Muscle of leg (tissue), 11 donors: ENCODE measurements around the gene CYP4B1. TPM values are rescaled to one million over a fixed set of nuclear protein-coding genes. Genes with fewer than 3 reads are reported as not detected.

Source experiments
- DNase-seq: peaks from one replicate; pipeline ENCODE4 v3.0.0; 2013
- H3K27ac ChIP-seq: one replicate; pipeline ENCODE4 v1.5.1; 2013; ENCODE audit warnings: mild to moderate bottlenecking, low read length, control low read depth
- H3K27me3 ChIP-seq: one replicate; pipeline ENCODE4 v1.6.1; 2013; ENCODE audit warnings: low read length; ENCODE audit not compliant: control insufficient read depth, insufficient read depth
- H3K36me3 ChIP-seq: one replicate; pipeline ENCODE4 v1.6.1; 2013; ENCODE audit warnings: low read length; ENCODE audit not compliant: control insufficient read depth, insufficient read depth
- H3K4me1 ChIP-seq: one replicate; pipeline ENCODE4 v1.6.1; 2013; ENCODE audit warnings: low read length; ENCODE audit not compliant: control insufficient read depth, insufficient read depth
- H3K4me3 ChIP-seq: one replicate; pipeline ENCODE4 v1.5.1; 2013; ENCODE audit warnings: low read length, control low read depth
- H3K9me3 ChIP-seq: replicated peaks from 2 replicates; pipeline ENCODE4 v1.6.1; 2013; ENCODE audit warnings: low read depth, low read length; ENCODE audit not compliant: control insufficient read depth
- WGBS: methylation state at CpG from one replicate; pipeline ENCODE4 v1.1.5; 2013; ENCODE audit warnings: missing lambda C conversion rate; ENCODE audit not compliant: insufficient coverage; 5-methylcytosine and 5-hydroxymethylcytosine counted together
- polyA plus RNA-seq, 8 donors: library from polyadenylated mRNA; unstranded; fragments of 120-200 nt; gene quantifications; one replicate each; pipeline versions ENCODE4 v1.2.1 to v1.2.3, GENCODE V29; 2013; ENCODE audit warnings: inconsistent platforms in 1 of 8, low replicate concordance in 1 of 8; ENCODE audit not compliant: insufficient read length in 8 of 8, insufficient read depth in 1 of 8
- total RNA-seq: library from RNA; stranded (reverse); fragments of 120-200 nt; gene quantifications from one replicate; pipeline ENCODE4 v1.2.4, GENCODE V29; 2013

The CYP4B1 gene
- total and polyA plus RNA-seq, 9 donors = 0.08 to 0.34 (median 0.25) TPM; not detected in 4

DNA sequence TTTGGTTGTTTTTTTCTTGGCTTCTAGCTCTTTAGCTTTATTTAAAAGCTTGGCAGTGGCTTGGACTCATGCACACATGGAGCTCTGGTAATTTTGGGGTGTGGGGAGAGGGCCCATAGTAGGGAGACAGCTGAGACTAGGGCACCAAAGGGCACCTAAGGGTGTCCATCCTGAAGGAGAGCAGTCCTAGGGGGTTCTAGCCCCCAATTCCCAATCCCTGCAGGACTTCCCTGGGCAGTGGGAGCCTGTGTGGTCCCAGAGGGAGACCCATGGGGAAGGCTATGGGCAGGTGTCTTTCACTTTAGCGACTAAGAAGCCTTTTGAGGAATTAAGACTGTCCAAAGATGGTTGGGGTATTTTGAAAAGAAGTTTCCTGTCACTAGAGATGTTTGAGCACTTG, 6.9 kb downstream of the CYP4B1 start:
- Histone ChIP-seq H3K27me3 (no peaks in the 10 kb centered on the region), H3K9me3 (no peaks in the 10 kb centered on the region), H3K4me3 (no peak overlapping the region), H3K4me1 (no peaks in the 10 kb centered on the region), H3K36me3 (no peaks in the 10 kb centered on the region), H3K27ac (no peak overlapping the region)
- DNase-seq = no peak
- WGBS = 50% methylated on average over 1 of the region's 1 CpG

DNA sequence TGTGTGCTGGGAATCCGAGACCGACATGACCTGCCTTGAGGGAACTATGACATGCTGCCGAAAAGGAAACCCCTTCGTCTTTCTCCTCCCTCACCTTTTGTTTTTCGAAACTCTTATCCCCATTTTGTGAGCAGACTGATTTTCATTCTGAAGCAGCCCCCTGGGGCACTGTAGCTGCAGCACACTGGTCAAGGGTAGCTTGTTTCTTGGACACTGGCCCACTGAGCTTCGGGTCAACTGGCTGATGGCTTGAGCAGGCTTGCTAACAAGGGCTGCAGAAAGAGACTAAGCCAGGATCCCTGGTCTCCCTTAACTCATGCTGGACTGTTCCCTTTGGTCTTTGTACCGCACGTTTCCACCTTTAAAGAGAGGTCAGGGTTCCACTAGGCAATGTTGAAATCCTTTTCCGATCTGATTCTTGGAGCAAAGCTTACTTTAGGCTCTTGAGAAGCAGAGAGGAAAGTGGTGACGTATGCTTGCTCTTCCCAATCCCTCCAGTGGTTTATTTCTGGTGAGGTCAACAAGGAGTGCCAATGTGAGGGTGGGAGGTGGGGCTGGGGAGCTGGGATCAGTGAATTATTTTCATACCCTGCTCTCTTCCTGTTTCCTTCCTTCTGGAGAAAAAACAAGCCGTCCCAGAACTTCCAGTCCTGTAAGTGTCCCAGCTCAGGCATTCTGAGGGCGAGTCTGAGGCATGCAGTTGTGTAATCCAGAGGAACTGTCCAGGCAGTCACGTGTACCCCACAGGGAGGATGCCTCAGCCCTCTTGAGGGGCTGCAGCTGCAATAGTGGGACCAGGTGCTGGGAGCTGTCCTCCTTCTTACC, 7.6 kb downstream of the CYP4B1 start:
- Histone ChIP-seq H3K4me3 (no peak overlapping the region), H3K27ac (no peak overlapping the region), H3K4me1 (no peaks in the 10 kb centered on the region), H3K36me3 (no peaks in the 10 kb centered on the region), H3K27me3 (no peaks in the 10 kb centered on the region), H3K9me3 (no peaks in the 10 kb centered on the region)
- 42% methylated on average over 9 of the region's 13 CpGs for WGBS
- peak; percentile 40 for DNase-seq

DNA sequence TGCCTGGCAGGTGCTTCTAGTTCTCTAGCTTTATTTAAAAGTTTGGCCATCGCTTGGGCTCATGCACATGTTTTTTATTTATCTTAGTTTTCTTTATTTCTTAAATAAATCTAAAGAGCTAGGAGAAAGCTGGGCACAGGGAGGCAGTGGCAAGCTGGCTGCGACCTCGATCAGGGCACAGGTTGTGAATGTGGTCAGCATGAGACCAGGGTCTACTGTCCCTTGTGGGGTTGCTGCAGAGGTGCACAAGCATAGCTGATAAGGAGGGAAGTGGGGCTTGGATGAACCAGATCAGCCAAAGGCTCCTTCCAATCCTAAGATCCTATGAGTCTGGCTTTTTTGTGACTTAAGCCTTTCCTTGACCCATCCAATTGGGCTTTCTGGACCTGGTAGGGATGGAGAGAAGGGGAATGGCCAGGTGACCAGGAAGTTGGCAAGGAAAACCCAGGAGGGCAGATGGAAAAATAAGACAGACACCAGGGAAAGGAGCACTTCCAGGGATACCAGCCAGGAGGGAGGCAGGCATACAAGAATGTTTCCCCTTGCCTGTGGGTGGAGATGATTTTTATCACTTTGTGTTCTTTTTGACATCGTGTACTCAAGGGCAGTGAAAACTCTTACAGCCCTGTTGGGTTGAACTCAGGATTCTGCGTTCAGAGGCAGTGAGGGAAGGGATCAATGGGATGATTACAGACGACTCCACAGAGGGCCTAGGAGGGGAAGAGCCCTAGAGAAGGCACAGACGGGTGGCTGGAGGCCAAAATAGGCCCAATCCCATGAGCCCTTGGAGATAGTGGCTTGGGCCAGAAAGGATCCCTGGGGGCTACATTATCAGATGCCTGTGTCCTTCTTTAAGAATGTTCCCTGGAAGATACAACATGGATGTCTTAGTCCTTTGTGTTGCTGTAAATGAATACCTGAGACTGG, 8.5 kb downstream of the CYP4B1 start:
- 69% methylated on average over 6 of the region's 7 CpGs for WGBS
- Histone ChIP-seq H3K4me3 (no peak overlapping the region), H3K36me3 (no peaks in the 10 kb centered on the region), H3K27me3 (no peaks in the 10 kb centered on the region), H3K4me1 (no peaks in the 10 kb centered on the region), H3K27ac (no peak overlapping the region), H3K9me3 (no peaks in the 10 kb centered on the region)
- no peak for DNase-seq

- no peaks in the 10 kb centered on the region for H3K4me1 ChIP-seq
- no CpG with 5 or more reads among the region's 1 CpG for WGBS
- no peak overlapping the region for H3K27ac ChIP-seq
Measured at GRCh38 chr1:46809071-46809470, 10.2 kb downstream of the CYP4B1 start.

GRCh38 chr1:46809904-46810303, 11.1 kb downstream of the CYP4B1 start:
- no peaks in the 10 kb centered on the region for H3K4me1 ChIP-seq
- no peak overlapping the region for H3K27ac ChIP-seq
- H3K4me3 ChIP-seq = no peak overlapping the region
- WGBS = 90% methylated on average over 3 of the region's 3 CpGs
- no peaks in the 10 kb centered on the region for H3K9me3 ChIP-seq
- no peaks in the 10 kb centered on the region for H3K27me3 ChIP-seq
- H3K36me3 ChIP-seq = no peaks in the 10 kb centered on the region
- DNase-seq = no peak

More at GRCh38 chr1:46809071-46809470, 10.2 kb downstream of the CYP4B1 start:
- DNase-seq = no peak
- Histone ChIP-seq H3K4me3 (no peak overlapping the region), H3K9me3 (no peaks in the 10 kb centered on the region), H3K36me3 (no peaks in the 10 kb centered on the region), H3K27me3 (no peaks in the 10 kb centered on the region)

DNA sequence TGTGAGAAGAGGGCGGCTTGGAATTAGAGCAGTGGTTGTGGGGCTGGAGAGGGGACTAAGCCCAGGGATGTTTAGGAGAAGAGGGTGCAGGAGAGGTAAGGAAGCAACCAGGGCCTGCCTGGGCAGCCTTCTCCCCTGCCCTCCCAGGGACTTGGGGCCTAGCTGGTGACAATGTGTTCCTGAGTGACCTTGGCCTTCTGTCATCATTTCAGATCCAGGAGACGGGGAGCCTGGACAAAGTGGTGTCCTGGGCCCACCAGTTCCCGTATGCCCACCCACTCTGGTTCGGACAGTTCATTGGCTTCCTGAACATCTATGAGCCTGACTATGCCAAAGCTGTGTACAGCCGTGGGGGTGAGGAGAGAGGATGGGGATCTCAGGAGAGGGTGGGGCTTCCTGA, 11.8 kb downstream of the CYP4B1 start:
- 85% methylated on average over 3 of the region's 5 CpGs for WGBS
- H3K27ac ChIP-seq = no peak overlapping the region
- H3K27me3 ChIP-seq = no peaks in the 10 kb centered on the region
- H3K36me3 ChIP-seq = no peaks in the 10 kb centered on the region
- H3K9me3 ChIP-seq = no peaks in the 10 kb centered on the region
- H3K4me1 ChIP-seq = no peaks in the 10 kb centered on the region
- no peak for DNase-seq
- H3K4me3 ChIP-seq = no peak overlapping the region

- Histone ChIP-seq H3K27me3 (no peaks in the 10 kb centered on the region), H3K4me3 (no peak overlapping the region), H3K36me3 (no peaks in the 10 kb centered on the region), H3K4me1 (no peaks in the 10 kb centered on the region), H3K9me3 (no peaks in the 10 kb centered on the region), H3K27ac (no peak overlapping the region)
- WGBS = 95% methylated on average over 3 of the region's 5 CpGs
- no peak for DNase-seq
Measured at GRCh38 chr1:46811053-46811452, 12.2 kb downstream of the CYP4B1 start.

DNA sequence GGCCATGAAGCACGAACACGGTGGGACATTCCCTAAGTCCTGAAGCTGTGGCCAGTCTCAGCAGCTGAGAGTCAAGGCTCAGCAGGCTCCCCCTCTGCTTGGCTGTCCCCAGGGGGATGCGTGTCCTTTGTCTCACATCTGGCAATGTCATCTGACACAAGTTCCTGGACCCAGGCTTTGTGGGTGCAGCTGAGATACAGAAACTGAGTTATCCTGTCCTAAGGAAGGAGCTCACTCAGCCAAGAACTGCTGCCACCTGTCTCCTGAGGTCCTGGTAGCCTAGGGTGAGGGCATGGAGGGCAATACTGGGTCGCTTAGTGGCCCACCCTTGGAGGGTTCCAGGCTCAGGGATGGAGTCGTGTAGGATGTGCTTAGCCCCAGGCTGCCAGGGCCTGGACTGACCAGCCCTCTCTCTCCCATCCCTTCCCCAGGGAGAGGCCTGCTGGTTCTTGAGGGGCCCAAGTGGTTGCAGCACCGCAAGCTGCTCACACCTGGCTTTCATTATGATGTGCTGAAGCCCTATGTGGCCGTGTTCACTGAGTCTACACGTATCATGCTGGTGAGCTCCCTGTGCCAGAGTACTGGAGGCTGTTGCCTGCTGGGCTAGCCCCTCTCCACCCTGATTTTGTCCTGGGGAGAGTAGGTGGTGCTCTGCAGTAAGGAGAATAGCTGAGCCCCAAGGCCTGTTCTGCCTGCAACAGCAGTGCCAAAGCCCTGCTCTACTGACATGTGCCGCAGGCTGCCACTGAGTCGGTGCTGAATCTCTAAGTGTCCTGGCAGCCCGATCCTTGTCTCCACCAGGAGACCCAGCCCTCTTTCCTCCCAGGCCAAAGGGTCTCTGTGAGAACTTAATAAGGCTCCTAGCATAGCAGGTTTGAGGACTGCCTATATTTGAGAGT, 13.5 kb downstream of the CYP4B1 start:
- DNase-seq = no peak
- 63% methylated on average over 9 of the region's 11 CpGs for WGBS
- no peaks in the 10 kb centered on the region for H3K27me3 ChIP-seq
- no peaks in the 10 kb centered on the region for H3K4me1 ChIP-seq
- no peaks in the 10 kb centered on the region for H3K9me3 ChIP-seq
- H3K36me3 ChIP-seq = no peaks in the 10 kb centered on the region
- no peak overlapping the region for H3K27ac ChIP-seq
- no peak overlapping the region for H3K4me3 ChIP-seq

- H3K4me1 ChIP-seq = no peaks in the 10 kb centered on the region
- H3K9me3 ChIP-seq = no peaks in the 10 kb centered on the region
- 86% methylated on average over 7 of the region's 11 CpGs for WGBS
- no peak overlapping the region for H3K4me3 ChIP-seq
- H3K27me3 ChIP-seq = no peaks in the 10 kb centered on the region
- no peaks in the 10 kb centered on the region for H3K36me3 ChIP-seq
- DNase-seq = no peak
- H3K27ac ChIP-seq = no peak overlapping the region
Measured at GRCh38 chr1:46812996-46813857, 14.4 kb downstream of the CYP4B1 start.
